NCI-H526 treated with DMSO at 0.1 percent for 48 hours (cell line): ENCODE results near the gene PSPC1.
A peak's percentile ranks its signal among the peaks of the same experiment; 100 is the strongest.
"Not testable (repeated sequence)": the region's sequence is repeated elsewhere in the genome, so short reads cannot be mapped to it uniquely, and the experiment has no call there.

ENCODE experiments used
- DNase-seq: peaks from one replicate; lab custom pipeline; 2025; lab: John Stamatoyannopoulos, UW

The PSPC1 gene, protein sequence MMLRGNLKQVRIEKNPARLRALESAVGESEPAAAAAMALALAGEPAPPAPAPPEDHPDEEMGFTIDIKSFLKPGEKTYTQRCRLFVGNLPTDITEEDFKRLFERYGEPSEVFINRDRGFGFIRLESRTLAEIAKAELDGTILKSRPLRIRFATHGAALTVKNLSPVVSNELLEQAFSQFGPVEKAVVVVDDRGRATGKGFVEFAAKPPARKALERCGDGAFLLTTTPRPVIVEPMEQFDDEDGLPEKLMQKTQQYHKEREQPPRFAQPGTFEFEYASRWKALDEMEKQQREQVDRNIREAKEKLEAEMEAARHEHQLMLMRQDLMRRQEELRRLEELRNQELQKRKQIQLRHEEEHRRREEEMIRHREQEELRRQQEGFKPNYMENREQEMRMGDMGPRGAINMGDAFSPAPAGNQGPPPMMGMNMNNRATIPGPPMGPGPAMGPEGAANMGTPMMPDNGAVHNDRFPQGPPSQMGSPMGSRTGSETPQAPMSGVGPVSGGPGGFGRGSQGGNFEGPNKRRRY

DNA sequence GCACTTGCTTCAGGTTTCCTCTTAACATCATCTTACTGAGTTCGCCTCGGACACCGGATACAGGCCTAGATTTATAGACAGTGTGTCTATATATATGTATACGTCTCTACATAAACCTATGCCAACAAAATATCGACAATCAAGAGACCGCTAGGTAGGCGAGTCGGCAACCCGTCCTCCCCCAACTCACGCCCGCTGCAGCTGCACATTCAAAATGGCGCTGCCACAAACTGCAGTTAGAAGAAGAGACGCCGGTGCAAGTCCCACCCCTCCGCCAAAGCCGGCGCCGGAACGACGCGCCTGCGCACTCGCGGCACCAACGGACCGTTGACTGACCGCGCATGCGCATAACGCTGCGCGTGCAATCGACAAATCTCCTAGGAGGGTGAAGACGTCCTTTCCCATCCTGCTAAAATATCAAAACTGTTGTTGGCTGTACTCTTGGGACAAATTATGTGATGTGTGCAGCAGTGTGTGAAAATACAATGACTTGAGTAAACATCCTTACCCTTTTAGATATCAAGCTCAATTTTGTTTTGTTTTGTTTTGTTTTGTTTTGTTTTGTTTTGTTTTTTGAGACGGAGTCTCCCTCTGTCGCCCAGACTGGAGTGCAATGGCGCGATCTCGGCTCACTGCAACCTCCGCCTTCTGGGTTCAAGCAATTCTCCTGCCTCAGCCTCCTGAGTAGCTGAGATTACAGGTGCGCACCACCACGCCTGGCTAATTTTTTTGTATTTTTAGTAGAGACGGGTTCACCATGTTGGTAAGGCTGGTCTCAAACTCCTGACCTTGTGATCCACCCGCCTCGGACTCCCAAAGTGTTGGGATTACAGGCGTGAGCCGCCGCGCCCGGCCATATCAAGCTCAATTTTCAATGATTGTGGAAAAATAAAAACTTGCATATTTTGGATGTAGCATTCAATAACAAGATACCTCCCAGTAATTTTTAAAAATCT, at the start of gene PSPC1:
PSPC1 (minus strand) TSS at position 219 of the 956 bp plus-strand sequence; CDS start at position 31, 188 bp downstream.
- peak; percentile 95 for DNase-seq

DNA sequence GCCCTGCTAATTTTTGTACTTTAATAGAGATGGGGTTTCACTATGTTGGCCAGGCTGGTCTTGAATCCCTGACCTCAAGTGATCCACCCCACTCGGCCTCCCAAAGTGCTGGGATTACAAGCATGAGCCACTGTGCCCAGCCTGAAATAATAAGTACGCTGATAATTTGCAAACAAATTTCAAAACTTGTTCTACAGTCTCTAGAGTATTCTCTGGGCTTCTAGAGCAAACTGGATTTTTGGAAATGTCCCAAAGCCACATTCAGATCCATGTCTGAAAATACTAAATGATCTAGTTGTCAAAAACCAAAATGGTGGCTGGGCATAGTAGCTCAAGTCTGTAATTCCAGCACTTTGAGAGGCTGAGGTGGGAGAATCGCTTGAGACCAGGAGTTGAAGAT, 39.9 kb upstream of the PSPC1 start:
- DNase-seq: no peak

DNA sequence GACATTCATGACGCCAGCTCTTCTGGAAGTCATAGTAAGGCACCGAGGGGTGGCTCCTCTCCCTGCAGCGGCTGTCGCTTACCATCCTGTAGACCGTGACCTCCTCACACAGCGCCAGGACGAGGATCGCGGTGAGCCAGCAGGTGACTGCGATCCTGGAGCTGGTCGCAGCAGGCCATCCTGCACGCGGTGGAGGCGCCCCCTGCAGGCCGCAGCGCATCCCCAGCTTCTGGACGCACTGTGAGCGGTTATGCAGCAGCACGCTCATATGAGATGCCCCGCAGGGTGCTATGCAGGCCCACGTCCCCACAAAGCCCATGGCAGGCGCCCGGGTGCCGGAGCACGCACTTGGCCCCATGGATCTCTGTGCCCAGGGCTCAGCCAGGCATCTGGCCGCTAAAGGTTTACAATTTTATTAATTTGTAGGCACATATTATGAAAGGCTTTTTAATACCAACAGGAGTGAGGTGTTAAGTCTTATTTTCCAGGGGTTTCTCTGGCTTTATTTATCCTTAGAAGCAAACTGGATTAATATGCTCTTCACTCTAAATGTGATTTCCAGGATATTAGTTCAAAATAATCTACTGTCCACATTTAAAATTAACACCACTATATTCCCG, 35.6 kb upstream of the PSPC1 start:
- no peak for DNase-seq

GRCh38 chr13:19817510-19818158, 34.9 kb upstream of the PSPC1 start:
- no peak for DNase-seq

DNA sequence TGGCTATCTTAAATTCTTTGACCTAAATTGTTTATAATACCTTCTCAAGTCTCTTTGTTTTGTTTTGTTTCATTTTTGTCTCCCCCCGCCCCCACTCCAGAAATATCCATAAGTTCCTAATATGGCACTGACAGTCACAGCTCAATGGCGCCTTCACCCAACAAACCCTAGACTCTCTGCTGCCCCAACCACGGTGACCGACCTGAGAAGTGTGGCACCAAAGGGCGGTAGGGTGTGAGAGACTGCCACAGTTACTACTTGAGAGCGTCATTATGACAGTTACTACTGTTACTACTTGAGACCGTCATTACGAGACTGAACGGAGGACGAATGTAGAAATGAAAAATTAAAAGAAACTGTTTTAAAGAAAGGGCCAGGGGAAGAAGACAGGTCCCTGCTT, 34.4 kb upstream of the PSPC1 start:
- DNase-seq: no peak

DNA sequence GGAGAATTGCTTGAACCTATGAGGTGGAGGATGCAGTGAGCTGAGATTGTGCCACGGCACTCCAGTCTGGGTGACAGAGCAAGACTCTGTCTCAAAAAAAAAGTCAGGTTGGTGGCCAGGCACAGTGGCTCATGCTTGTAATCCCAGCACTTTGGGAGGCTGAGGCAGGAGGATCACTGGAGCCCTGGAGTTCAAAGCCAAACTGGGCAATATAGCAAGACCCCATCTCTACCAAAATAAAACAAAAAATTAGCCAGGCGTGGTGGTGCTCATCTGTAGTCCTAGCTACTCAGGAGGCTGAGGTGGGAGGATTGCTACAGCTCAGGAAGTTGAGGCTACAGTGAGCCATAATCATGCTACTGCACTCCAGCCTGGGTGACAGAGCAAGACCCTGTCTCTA, 33.1 kb upstream of the PSPC1 start:
- not testable (repeated sequence) for DNase-seq

GRCh38 chr13:19810996-19811881, 28.5 kb upstream of the PSPC1 start:
- DNase-seq: no peak

- DNase-seq: no peak
These were observed 27.4 kb upstream of the PSPC1 start for GRCh38 chr13:19810151-19810550.

- DNase-seq: no peak
These were observed 23.0 kb upstream of the PSPC1 start for GRCh38 chr13:19805765-19806164.

DNA sequence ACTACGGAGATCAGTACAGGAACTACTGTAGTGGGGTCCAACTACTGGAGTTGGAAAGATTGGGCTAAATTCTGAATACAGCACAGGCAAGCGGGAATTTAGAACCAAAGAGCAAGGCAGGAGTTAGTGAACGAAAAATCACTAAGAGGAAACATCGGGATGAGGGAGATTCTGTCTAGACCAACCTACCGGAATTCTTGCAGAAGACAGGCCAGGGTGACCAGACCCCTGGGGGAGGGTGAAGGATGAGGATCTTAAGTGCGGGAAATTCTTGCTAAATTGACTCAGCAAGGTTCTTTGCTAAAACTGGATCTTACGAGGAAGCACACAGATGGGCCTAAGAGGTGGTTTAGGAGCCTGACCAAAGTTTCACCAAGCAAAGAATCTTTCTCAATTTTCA, 13.2 kb upstream of the PSPC1 start:
- DNase-seq: no peak

GRCh38 chr13:19794631-19795030, 11.9 kb upstream of the PSPC1 start:
- no peak for DNase-seq

GRCh38 chr13:19791953-19792537, 9.3 kb upstream of the PSPC1 start:
- no peak for DNase-seq

DNA sequence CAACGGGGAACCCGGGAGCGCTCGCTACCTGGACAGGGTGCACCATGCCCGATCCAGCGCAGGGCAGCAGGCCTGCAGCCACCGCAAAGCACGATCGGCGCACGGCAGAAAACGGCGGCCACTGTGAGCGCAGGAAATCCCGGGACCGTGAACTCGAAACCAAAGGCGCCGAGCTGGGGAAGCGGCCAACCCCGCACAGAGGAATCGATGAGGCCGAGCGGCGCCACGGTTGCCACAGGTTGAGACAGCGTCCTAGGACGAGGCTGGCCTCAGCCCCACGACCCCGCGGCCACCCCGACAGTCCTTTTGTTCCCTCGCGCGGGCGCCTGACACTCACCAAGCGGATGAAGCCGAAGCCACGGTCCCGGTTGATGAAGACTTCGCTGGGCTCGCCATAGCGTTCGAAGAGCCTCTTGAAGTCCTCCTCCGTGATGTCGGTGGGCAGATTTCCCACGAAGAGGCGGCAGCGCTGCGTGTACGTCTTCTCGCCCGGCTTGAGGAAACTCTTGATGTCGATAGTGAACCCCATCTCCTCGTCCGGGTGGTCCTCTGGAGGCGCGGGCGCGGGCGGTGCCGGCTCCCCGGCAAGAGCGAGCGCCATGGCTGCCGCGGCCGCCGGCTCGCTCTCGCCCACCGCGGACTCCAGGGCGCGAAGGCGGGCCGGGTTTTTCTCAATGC, 557 bp downstream of the PSPC1 start:
- DNase-seq: peak; percentile 43

- no peak for DNase-seq
These were observed 1.2 kb downstream of the PSPC1 start for GRCh38 chr13:19781526-19781925.

DNA sequence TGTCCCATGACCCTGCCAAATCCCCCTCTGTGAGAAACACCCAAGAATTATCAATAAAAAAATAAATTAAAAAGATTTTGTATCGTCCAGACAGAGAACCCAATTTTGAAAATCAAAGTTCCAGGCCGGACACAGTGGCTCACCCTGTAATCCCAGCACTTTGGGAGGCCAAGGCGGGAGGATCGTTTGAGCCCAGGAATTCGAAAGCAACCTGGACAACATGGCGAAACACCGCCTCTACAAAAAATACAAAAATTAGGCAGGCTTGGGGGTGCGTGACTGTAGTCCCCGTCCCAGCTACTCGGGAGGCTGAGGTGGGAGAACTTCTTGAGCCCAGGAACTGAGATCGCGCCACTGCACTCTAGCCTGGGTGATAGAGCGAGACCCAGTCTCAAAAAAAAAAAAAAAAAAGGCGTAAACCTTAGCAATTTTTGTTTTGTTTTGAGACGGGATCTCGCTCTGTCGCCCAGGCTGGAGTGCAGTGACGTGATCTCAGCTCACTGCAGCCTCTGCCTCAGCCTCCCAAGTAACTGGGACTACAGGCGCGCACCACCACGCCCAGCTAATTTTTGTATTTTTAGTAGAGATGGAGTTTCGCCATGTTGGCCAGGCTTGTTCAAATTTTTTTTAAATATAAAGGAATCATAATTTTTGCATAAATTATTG, 1.9 kb downstream of the PSPC1 start:
- not testable (repeated sequence) for DNase-seq

GRCh38 chr13:19772306-19772705, 10.4 kb downstream of the PSPC1 start:
- no peak for DNase-seq

GRCh38 chr13:19769854-19770253, 12.9 kb downstream of the PSPC1 start:
- no peak for DNase-seq

GRCh38 chr13:19767966-19768365, 14.8 kb downstream of the PSPC1 start:
- no peak for DNase-seq

DNA sequence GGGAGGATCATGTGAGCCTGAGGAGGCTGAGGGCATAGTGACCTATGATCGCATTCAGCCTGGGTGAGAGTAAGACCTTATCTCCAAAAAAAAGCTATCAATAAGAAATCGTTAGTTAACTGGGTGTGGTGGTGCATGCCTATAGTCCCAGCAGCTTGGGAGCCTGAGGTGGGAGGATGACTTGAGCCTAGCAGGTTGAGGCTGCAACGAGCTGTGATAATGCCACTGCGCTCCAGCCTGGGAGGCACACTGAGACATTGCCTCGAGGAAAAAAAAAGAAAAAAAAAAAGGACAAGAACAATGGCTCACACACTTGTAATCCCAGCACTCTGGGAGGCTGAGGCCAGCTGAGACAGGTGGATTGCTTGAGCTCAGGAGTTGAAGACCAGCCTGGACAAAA, 16.2 kb downstream of the PSPC1 start:
- no peak for DNase-seq
